Stimulated activated CD4-positive, alpha-beta T cell treated with anti-CD3 and anti-CD28 coated beads, Interleukin-1b, Interleukin-23, amount 100 ng/mL, for 4 hours (primary cell): ENCODE results near the gene STYXL1.

ENCODE experiments used
- DNase-seq, 2 donors: peaks; one replicate each; pipeline ENCODE4 v3.0.0-alpha.2; 2020; ENCODE audit warnings: low read depth in 2 of 2

Gene STYXL1

DNA sequence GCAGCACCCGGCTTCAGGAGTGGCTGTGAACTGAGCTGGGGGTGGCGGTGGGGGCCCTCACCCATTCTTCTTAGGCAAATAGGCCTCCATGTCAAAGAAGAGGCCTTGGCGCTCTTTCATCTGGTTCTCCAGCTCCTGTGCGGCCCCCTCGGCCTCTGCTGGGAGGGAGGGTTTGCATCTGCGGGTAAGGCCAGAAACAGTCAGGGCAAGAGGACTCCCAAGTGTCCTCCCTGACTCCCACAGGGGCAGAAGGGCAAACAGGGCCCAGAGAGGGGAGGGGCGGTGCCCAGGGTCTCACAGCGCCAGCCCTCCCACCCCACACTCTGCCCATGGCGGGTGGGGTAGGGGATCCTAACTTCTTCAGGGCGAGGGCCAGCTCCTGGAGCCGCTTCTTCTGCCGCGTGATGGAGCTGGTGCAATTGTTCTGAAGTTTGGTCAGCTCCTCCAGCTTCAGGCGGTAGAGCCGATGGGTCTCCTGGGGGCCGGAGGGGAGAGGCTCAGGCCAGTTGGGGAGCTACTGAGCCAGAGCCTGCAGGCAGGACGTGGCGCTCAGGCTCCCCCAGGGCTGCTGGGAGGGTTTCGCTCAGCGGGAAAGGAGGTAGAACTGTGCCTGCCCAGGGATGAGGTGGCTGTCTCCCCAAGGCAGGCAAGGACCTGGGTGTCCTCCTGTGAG, 55.6 kb downstream of the STYXL1 start:
- DNase-seq, result no peak

DNA sequence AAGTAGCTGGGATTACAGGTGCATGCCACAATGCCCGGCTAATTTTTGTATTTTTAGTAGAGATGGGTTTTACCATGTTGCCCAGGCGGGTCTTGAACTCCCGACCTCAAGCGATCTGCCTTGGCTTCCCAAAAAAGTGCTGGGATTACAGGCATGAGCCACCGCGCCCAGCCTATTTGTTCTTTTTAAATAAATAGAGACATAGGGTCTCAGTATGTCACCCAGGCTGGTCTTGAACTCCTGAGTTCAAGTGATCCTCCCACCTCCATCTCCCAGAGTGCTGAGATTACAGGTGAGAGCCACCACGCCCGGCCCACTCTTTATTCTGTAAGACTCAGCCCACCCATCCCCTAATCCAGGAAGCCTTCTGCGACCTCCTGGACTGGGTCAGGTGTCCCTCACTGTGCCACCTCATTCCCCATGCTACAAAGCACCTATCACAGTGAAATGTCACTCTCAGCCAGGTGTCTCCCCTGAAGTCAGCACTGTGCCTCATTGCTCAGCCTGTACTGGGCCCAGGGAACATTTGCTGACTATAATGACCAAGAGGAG, 56.2 kb downstream of the STYXL1 start:
- no peak for DNase-seq

DNA sequence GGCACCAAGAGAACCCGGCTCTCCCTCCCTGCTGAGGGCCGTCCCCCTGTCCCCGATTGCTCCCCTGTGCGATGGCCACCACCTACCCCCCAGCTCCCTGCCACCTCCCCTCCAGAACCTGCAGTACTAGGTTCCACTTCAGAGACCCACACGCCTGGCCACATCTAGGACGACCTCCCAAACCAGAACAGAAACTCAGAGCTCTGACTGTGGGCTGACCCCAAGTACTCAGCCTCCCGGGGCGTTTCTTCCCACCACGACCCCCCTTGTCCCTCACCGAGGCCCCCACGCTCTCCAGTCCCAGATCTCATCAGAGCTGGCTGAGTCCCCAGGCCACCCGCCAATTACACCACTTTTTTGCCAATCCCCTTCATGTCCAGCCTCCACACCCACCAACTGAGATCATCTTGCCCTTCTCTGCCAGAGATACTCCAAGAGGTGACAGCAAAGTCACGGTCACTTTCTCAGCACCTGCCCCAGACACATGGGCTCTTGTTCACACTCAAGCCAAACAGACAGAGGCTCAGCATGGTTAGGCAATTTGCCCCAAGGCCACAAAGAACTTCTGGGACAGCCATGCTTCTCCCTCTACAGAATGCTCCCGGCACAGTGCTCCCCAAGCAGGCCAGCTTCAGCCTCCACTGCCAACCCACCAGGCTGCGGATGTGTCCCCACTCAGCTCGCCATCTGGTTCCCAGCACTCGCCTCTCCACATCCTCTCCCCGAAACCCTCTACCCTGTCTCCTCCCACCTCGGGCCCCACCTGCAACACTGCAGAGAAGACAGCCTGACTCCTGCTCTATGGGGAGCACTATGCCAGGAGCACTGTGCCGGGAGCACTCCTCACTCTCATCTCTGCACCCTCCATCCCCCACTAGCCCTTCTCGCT, 58.1 kb downstream of the STYXL1 start:
- DNase-seq, result no peak

GRCh38 chr7:75988568-75989499, 59.0 kb downstream of the STYXL1 start:
- no peak for DNase-seq

DNA sequence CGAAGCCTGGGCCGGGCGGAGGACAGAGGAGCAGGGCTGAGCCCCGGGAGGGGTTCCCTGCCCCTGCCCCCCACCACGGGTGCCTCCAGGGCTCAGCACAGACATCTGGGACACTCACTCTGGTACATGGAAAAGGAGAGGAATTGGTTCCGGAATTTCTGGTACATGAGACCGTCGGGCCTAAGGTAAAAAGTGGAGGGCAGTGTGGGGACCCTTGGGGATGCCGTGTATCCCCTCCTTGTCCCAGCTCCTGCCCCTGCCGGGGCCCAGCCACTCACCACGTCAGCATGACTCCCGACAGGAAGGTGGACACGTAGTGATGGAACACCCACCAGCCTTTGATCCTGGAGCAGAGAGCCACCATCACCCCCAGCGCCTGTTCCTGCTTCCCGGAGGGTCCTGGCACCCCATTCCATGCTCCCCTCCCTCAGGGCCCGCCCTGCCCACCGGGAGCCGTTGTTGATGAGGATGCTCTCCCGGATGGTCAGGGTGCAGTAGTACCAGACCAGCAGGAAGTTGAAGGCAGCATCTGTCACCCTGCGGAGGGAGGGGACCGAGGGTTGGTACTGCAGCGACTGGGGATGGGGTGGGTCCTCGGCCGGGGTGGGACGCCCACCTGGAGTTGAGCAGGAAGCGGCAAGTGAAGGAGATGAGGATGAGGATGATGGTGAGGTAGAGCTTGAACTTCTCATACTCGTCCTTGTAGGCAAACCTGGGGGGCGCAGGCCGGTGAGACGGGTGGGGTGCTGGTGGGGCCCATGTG, 59.8 kb downstream of the STYXL1 start:
- no peak for DNase-seq

GRCh38 chr7:75987026-75987804, 60.6 kb downstream of the STYXL1 start:
- DNase-seq, result no peak

DNA sequence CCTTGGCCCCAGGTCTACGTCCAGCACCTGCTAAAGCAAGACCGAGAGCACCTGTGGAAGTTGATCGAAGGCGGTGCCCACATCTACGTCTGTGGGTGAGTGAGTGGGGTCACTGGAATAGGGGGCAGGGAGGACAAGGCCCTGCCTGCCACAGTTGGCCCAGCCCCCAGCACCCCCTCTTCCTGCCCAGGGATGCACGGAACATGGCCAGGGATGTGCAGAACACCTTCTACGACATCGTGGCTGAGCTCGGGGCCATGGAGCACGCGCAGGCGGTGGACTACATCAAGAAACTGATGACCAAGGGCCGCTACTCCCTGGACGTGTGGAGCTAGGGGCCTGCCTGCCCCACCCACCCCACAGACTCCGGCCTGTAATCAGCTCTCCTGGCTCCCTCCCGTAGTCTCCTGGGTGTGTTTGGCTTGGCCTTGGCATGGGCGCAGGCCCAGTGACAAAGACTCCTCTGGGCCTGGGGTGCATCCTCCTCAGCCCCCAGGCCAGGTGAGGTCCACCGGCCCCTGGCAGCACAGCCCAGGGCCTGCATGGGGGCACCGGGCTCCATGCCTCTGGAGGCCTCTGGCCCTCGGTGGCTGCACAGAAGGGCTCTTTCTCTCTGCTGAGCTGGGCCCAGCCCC, 61.5 kb downstream of the STYXL1 start:
- no peak for DNase-seq

DNA sequence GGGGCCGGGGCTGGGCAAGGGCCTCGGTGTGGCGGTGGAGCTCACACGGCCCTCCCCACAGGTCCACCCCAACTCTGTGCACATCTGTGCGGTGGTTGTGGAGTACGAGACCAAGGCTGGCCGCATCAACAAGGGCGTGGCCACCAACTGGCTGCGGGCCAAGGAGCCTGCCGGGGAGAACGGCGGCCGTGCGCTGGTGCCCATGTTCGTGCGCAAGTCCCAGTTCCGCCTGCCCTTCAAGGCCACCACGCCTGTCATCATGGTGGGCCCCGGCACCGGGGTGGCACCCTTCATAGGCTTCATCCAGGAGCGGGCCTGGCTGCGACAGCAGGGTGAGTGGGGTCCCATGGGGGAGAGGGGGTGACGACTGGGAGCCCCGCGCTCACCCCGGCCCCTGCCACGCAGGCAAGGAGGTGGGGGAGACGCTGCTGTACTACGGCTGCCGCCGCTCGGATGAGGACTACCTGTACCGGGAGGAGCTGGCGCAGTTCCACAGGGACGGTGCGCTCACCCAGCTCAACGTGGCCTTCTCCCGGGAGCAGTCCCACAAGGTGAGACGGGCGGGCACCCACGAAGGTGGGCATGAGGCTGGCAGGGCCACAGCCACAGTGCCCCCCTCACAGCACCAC, 62.2 kb downstream of the STYXL1 start:
- no peak for DNase-seq

- no peak for DNase-seq
These were observed 62.7 kb downstream of the STYXL1 start for GRCh38 chr7:75985009-75985517.

DNA sequence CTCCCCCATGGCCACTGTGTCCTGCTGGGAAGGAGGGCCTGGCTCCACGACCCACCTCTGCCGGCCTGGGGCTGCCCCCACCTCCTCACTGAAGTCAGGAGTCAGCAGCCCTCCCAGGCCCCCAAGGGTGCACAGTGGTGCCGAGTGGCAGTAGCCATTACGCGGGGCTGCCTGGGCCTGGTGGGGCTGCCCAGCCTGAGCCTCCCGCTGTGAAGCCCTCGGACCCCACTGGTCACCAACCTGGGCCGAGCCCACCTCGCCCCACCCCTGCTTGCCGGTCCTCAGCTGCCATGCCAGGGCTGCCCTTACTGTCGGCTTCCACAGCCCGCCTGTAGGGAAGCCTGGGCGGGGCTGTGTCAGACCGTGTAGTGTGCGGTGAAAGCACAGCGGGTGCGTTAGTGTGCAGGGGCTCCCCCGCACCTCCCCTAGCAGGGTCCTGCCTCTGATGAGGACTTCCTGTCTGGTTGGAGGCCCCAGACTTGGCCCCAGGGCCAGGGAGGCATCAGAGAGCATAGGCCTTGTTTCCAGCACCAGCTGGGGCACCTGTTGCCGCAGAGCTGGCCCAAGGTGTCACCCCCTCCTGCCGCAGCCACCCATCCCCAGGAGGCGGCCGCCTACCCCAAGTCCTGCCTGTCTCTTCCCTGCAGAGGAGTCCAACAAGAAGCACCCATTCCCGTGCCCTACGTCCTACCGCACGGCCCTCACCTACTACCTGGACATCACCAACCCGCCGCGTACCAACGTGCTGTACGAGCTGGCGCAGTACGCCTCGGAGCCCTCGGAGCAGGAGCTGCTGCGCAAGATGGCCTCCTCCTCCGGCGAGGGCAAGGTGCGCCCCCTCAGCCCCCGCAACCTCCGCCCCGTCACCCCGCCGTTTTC, 63.4 kb downstream of the STYXL1 start:
- no peak for DNase-seq

- no peak for DNase-seq
These were observed 64.2 kb downstream of the STYXL1 start for GRCh38 chr7:75983471-75984129.

DNA sequence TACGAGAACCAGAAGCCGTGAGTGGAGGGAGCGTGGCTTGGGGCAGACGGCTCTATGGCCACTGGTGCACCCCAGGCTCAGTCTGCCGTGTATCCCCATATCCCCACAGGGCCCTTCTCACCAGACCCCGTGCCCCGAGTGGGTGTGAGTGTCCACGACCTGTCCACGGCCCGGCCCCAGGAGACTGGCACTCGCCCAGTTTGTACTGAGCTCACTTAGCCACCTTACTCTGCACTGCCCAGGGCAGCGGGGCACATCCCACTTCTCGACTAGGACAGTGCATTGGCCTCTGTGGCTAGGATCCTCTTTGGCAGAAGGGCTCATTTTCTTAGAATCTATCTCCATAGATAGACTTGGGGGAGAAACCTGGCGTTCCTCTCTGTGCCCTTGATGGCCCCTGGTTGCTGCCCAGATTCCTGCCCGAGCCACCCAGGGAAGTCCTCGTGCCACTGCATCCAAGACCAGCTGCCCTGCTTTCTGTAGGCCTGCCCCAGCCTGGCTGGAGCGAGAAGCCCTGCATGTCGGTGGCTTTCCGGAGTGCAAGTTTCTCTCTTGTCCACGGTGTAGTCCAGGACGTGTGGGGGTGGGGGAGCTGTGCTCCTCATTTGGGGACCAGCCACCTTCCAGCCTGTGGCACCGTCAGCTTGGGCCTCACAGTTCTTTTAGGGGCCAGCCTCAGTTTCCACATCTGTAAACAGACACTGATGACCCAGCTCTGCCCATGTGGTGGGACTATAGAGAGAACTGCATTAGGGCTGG, 65.3 kb downstream of the STYXL1 start:
- DNase-seq, result no peak

DNA sequence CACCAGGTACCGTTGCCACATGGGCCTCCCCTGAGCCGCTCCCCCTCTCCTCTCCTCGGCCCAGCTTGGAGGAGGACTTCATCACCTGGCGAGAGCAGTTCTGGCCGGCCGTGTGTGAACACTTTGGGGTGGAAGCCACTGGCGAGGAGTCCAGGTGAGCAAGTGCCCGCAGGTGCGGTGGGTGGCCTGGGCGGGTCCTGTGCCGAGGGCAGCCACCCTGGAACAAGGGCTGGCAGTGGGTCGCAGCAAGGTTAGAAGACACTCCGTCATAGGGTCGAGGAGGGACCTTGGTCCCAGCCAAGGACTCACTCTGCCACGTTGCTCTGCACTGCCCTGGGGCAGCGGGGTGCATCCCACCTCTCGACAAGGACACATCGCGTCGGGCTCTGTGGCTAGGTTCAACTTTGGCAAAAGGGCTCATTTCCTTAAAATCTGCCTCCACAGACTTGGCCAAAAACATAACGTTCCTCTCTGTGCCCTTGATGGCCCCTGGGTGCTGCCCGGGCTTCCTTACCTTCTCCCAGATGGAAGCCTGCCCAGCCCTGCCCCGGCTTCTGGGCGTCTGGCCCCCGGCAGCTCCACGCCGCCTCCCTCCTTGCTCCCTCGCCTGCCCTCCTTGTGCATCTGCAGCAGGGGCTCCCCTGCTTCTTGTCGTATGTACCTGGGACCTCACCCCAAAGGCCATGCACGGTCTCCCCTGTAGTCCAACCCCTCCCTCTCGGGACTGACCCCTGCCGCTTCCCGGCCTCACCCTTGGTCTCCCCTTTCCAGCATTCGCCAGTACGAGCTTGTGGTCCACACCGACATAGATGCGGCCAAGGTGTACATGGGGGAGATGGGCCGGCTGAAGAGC, 66.1 kb downstream of the STYXL1 start:
- no peak for DNase-seq

GRCh38 chr7:75981203-75981452, 66.7 kb downstream of the STYXL1 start:
- no peak for DNase-seq

DNA sequence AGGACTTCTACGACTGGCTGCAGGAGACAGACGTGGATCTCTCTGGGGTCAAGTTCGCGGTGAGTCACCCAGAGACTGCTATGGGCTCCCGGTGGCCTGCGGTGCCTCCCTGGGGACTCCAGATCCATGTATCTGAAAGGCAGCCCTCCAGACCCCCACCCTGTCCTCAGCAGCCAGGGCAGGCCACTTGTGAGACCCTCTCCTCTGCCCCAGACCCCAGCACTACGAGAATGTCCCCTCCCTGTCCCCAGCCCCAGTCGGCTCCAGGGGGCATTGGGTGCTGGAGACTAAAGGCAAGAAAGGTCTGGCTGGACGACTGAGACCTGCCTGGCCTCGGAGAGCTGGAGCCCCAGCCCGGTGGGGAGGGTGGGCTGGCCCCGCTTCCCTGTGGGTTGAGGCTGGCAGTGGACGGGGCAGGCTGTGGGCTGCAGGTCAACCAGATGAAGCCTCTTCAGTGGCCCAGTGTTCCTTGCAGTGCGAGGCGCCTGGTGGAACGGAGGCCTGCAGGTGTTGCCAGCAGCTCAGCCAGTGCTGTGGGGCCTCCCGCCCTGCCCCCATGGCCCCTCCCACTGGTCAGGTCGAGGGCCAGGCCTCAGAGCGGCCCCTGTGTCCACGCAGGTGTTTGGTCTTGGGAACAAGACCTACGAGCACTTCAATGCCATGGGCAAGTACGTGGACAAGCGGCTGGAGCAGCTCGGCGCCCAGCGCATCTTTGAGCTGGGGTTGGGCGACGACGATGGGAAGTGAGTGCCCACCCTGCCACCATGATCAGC, 67.2 kb downstream of the STYXL1 start:
- DNase-seq, result no peak
